ENCODE results near the gene PDZK1IP1.
A peak's percentile ranks its signal among the peaks of the same experiment; 100 is the strongest.
"Not testable (repeated sequence)": the region's sequence is repeated elsewhere in the genome, so short reads cannot be mapped to it uniquely, and the experiment has no call there.

PDZK1IP1 gene

DNA sequence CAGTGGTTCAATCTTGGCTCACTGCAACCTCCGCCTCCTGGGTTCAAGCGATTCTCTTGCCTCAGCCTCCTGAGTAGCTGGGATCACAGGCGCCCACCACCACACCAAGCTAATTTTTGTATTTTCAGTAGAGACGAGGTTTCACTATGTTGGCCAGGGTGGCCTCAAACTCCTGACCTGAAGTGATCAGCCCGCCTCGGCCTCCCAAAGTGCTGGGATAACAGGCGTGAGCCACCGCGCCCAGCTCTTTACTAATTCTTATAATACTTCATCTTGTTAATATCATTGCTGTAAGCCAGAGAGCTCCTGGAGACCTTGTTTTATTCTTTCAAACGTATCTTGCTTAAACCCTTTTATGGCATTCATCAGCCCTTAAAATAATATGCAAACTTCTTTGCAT is 3.7 kb upstream of the PDZK1IP1 start:
- not testable (repeated sequence) for DNase-seq

DNA sequence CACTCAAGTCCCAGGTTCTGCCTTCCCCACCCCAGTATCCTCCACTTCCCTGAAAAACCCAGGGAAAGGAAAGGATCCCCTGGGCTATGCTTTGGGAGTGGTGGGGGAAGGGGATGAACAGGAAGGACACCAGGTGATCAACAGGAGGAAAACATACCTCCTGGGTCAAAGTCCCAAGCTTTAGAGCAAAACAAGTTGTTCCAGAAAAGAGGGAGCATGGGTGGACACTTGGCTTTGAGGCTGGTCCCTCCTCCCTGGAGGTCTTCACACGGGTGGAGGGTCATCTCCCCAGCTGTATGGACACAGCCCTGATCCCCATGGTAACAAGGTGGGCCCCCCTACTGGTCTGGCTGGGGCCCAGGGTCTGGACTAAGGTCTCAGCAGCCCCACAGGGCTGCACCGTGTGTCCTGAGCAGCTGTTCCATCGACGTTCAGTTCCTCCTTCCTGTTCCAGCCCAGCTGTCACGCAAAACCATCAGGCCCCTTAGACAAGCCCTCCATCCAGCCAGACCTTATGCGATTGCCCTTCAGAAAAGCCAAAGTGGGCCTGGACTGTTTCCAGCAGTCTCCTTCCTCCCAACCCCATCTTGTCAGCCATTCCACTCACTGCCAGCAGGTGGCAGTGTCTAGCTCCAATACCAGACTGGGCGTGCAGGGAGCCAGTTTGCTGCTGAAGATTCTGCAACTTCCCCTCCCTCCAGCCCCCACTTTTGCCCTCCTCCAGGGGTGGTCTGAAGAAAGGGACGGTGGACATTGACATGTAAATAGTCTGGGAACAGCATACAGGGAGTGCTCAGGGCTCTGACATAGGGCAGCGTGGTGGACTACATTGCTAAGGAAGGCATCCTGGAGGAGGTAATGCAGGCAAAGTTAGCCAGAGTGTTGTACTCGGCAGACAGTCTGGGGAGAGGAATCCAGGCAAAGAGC is 2.9 kb upstream of the PDZK1IP1 start:
- DNase-seq, result peak; percentile 89

DNA sequence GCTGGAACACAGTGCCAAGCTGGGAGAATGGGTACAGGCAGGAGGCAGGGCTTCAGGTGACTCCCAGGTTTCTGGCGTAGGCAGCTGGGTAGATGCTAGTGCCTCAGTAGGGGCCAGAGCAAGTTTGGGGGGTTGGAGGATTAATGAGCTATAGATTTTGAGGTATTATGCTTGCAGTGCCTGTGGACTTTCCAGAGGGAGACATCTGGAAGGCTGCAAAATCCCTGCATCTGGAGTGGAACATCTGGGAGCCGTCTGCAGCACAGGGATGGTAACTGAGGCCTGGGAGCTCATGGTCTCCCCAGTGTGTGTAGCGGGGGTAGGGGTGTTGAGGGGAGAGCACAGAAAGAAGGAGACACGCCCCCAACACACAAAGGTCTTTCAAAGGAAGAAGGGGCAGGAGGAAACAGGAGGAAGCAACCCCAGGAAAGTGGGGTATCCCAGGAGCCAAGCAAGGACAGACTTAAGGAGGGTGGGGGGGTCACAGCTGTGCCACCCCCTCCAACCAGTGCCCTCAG is 2.2 kb upstream of the PDZK1IP1 start:
- DNase-seq, result no peak

DNA sequence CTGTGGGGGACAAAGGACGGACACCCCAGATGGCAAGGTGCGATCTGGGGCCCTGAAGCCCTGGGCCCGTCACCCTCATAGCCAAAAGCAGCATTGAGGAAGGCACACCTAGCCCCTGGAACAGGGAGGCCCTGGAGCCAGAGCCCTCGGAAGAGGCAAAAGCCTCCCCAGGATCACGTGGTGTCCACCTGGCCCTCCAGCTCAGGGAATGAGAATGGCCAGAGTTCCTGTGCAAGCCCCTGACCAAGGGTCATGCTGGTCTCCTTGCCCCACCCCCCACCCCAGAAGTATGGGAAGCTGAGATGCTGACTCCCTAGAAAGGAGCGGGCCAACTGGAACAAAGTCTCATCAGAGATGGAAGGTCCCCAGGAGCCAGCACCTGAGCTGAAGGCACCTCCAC is 1.0 kb upstream of the PDZK1IP1 start:
- DNase-seq, result no peak

DNA sequence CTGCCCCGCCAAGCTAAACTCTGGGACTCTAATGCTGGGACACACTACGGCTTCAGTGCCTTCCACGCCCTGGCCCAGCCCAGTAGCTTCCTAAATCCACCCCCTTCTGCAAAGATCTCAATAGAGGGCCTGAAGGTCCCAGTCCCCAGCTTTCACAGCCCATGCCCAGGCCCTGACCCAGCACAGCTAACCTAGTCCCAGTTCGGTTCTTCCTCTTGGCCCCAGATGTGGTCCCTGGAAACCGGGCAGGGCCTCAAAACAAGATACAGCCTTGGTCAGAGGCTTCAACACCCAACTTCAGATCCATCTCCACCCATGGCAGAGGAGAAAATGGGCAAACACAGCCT is 646 bp upstream of the PDZK1IP1 start:
- no peak for DNase-seq

DNA sequence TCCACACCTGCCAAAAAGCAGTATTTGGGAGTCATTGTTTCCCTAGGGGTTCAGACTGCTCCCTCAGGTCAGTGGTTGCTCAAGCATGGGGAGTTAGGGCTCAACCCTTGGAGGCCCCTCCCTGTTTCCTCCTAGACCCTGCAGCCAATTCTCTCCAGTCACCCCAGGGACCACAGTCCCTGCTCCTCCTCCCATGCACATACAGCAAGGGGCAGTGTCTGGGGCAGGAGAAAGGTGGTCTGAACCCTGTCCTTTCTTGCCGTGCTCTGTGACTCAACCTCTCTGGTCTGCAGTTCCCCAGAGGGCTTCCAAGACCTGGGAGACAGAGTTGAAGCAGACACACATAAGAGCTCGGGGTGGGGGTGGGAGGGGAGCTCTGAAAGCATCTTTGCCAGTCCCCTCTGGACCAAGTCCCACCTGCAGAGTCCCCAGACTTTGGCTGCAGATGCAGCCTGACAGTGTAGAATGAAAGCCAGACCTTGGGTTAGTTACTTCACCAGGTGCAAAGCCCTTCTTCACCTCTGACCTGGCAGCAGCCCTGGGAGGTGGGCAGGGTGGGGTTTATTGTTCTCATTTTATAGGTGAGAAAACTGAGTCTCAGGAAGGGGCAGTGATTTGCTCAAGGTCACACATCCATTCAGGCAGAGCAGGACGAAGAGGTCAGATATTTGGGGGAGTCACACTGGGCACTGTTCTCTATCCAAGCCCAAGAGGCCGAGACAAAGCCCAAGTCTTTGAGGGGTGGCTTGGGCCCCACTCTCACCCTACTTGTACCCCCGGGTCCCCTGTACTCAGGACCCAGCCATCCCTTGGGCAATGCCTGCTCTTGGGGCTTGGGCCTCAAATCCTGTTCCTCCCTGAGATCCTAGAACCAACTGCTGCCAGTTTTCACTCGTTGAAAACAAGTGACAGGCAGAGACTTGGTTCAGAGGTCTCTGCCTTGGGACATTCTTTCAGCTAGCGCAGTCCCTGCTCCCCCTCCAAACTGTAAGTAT is 748 bp downstream of the PDZK1IP1 start:
- no peak for DNase-seq

DNA sequence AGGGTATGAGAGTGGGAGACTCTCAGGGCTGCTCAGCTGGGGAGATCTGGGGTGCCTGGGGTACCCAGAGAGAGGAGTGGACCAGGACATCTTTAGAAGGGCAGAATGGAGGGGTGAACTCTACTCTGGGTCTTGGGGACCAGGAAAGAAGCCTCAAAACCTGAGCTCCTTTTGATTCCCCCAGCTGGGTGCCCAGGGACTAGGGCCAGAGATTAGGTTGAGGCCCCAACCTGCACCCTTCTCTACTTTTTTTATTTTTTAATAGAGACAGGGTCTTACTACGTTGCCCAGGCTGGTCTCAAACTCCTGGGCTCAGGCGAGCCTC is 1.9 kb downstream of the PDZK1IP1 start:
- DNase-seq, result no peak

DNA sequence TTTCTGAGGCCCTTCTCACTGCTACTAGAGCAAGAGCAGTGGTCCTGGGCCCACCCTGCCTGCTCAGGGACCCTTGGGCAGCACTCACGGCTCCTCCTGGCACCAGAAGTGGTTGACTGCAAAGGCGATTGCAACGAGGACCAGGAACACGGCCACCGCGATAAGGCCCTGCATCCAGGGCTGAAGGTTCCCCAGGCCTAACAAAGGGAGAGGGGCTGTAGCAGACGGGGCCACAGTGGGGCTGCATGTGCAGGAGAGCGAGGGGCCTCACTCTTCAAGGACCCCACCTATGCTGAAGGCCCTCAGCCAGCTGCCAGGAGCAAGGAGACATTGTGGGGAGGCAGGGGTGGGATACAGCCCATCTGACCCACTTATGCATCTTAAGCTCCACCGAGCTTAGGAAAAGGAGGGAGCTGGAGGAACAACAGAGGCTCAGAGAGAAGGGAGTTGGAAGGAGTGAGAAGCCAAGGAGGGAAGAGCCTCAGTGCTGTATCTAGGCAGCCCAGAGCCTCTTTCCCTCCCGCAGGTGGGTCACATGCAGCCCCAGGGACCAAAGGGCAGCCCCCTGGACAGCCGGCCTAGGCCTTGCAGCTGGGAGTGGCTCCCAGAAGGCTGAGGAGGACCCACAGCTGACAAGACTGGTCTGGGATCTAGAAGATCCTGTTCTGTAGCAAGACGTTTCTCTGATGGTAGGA is 2.5 kb downstream of the PDZK1IP1 start:
- DNase-seq, result no peak

DNA sequence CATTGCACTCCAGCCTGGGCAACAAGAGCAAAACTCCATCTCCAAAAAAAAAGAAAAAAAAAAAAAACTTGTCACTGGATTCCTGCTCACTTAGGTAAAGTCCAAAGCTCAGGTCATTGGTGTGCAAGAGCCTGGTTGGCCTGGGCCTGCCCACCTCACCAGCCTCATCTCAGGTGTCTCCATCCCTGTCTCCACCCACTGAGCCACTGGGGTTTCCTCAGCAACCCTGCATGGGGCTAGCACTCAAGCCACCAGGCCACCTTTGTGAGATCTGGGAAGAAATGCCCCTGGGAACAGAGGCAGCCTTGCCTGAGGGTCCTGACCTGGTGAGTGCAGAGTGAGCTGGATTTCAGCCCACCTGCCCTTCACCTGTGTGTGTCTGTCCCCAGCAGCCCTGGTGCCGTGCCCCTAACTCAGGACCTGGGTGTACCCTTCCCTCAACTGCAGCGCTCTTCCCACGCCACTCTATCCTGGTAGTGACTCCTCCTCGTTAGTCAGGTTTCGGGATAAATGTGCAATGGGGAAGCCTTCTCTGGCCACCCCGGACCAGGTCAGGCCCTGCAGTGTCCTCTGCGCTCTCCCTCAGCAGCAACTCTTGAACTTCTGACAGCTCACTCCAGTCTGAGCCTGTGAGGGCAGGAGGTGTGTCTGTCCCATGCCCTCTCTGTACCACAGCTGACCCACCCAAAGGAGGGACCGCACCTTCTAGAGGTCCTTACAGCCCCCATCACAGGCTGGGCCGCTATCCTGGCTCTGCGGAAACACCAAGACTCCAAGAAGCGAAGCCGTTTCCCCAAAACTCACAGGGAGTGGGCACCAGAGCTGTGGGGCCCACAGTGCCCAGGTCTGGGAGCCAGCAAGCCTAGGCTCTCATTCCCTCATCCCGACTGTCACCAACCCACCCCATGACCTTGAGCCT is 3.3 kb downstream of the PDZK1IP1 start:
- DNase-seq, result no peak

DNA sequence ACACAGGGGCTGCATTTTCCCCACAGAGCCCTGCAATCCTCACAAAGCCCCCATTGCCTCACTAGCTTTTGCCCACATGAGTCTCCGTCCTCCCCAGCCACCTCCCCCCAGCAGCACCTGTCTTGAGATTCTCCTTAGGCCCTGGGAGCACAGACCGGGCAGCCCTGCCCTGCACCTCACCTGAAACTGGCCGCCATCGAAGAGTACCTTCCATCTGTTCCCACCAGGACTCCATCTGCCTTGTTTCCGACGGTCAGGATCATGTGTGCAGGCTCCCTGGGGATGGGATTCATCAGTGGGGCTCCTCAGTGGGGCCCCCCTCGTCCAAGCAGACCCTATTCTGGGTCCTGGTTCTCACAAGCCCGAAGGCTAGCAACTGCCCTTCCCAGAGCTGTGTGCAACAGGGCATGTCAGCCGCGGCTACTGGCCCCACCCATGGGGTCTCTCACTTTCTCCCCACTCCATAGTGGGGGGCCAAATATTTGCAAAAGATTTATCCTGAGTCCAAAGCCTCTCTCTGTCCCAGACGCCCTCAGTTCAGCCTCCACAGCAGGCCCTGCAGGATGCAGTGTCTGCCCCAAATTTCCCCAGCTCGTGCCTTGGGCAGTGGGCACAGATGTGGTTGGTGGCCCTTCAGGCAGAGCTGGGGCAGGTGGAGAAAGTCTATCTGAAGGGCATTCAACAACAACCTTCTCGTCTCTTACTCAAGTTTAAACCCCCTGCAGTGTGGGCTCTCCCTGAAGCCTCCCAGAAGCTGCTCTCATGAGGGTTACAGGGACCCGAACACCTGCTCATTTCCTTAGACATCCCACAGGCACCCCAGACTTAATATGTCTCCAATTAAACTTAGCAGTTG is 4.8 kb downstream of the PDZK1IP1 start:
- no peak for DNase-seq

DNA sequence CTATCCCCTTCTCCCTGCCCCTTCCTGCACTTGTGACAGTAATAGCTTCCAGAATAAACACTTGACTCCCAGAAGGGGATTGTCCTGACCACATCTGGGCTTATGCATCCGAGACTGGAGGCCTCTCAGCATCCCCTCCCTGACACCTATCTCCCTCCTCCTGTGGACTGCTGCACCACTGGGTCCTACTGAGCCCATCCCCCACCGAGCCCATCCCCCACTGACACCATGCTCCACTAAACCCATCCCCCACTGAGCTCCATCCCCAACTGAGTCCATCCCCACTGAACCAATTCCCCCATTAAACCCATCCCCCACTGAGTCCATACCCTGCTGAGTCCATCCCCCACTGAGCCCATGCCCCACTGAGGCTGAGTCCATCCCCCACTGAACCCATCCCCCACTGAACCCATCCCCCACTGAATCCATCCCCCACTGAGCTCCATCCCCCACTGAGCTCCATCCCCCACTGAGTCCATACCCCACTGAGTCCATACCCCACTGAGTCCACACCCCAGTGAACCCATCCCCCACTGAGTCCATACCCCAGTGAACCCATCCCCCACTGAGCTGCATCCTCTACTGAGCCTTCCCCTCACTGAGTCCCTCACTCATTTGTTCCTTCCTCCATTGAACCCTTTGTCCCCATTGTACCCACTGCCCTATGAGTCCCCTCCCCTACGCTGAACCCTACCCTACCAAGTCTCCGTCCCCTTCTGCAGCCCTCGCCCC is 5.6 kb downstream of the PDZK1IP1 start:
- peak; percentile 33 for DNase-seq

DNA sequence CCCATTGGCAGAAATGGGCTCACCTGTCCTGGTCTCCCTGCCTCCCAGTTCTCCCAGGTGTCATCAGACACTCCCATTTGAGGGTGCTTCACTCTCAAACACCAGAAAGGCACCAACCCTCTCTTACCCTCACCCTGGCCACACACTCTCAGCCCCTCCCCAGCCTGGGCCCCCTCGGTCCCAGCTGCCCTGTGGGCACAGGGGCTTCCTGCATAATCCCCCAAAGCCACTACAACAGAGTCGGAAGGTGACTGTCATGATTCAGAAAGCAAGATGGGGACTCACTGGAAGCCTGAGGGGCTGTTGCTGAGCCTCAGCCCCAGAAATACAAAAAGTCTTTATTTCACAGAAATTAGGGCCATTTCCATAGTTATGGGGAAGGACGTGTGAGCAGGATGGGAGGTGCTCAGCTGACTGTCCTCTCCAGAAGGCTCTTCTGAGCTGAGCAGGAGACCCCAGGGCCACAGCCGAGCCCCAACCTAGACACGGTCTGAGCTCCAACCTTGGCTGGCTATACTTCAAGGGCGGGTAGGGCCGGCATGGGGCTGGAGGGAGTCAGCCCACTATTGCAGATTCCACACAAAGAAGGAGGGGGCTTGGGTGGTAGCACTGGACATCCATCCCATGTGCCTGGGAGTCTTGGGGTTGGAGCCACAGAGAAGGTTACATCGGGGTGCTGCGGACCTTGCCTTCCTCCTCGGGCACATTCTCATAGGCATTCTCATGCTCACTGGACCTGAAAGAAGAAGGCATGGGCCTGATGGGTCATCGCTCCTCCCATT is 6.3 kb downstream of the PDZK1IP1 start:
- no peak for DNase-seq

DNA sequence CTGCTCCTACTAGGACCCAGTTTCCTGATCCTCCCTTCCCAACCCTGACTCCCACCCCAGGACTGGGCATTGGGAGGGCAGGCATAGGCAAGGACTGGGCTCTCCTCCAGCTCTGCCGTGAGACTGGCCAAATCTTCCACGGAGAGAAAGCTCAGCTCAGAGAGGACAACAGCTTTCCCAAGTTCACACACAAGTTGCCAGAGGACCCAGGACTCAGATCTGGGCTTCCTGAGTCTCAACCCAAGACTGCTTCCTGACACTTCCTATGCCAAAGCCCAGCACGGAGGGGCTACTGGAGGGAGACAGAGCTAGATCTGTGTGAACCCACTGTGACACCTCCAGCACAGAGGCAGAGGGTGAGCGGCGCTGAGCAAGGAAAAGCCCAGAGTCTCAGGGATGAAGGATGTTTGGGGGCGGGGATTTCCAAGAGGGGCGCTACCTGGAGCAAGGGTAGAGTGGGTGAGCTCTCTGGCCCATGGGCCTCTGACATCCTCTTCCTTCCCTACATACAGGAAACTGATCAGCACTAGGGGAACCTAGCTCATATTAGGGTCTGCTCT is 7.1 kb downstream of the PDZK1IP1 start:
- DNase-seq, result no peak

DNA sequence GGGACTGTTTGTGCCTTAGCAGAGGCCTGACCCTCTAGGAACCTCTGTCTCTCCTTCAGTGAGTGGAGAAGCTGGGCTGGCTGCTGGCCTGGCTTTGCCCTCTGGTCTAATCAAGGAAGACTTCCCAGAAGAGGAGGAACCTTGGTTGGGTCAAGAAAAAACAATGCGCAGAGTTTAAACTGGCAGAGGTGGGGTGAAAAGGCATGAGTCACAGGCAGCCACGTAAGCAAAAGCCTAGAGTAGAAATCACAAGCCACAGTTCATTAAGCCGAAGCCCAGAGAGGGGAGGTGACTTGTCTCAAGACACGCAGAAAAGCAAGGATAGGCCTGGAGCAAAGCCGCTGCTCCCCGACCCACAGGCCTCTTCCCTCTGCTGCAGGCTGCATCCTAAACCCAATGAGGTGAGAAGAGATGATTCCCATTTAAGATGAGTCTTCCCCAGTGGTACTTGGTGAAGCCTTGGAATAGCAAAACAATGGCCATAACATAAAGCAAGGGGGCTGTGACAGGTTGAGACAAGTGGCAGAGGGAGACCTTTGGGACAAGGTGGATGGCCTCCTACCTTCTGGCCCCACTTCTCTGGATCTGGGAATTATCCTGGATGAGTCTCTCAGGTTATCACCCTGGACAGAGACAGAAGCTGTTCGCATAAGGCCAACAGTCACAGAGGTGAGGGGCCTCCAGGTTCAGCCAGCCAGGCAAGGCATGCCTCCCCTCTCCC is 7.7 kb downstream of the PDZK1IP1 start:
- DNase-seq, result no peak

DNA sequence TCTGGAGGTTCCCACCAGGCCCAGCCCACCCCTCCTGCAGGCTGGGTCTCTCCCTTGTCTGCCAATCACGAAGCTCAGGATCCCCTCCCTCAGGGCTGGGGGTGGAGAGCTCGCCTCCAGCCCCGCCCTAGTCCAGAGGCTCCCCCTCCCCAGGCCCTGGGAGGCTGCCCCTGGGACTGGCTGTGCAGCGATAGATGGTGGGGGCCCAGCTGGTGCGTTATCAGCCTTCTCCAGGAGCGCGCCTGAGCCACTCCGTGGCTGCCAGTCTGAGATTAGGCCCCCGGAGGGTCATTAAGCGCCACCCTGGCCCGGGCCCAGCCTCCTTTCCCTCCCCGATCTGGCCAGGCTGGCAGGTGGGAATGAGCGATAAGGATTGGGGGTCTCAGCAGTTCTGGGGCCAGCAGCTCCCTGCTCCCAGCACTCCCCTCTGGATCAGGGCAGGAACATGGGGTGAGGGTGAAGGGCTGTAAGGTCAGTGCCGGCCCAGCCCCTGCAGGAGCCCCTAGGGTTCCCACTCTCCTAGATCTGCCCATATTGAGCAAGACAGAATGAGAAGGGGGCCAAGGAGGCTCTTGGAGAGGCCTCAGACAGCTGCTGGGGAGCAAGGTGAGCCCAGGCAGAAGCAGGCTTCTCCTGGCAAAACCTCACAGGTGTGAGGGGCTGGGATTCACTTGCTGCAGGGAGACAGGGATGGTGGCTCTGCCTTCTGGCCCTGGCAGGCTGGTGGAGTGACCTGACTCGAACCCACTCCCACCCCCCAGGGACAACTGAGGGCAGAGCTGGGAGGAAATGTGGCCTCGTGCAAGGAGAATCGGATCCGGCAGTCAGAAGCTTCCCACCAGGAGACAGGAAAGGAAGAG is 8.5 kb downstream of the PDZK1IP1 start:
- no peak for DNase-seq

DNA sequence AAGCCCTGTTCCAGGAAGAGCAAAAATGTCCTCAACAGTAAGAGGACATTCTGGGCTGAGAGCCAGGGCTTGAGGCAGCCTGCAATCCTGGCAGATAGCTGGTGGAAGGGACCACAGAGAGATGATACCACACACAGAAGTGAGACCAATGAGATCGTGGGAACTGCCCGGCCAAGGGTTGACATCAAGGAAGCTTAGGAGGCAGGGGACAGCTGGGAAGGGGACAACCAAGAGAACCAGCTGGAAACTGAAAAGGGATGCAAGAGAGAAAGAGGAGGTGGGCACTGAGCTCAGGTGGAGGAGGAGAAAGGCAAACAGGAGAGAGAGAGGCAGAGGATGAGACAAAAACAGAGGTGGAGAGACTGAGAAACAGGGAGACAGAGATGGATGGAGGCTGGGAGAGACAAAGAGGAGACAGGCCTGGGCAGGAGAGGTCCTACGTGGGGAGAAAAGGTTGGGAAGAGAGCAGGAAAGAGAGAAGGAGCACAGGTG is 9.2 kb downstream of the PDZK1IP1 start:
- peak; percentile 53 for DNase-seq

DNA sequence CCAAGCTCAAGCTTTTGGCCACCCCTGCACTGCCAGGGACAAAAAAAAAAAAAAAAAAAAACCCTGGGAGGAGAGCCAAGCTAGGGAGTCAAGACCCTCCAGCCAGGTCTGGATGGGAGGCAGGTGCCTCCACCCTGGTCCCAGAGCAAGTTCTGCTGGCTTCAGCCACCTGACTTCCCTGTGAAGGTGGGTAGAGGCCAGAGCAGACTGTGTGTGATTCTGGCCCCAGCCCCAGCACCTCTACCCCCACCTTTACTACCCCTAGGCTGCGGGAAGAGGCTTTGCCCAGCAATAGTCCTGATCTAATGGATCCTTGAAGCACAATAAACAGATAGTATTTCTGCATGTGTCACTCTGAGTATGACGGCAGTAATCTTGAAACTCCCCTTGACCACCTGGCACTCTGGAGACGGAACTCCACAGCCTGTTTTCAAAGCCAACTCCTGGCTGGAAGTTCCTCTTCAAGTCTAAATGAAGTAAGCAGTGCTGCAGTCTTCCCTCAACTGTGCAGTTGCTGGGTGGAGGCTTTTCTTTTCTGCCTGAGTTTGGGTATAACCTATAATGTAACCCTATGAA is 9.8 kb downstream of the PDZK1IP1 start:
- peak; percentile 59 for DNase-seq
